Stomach (tissue), 9 donors: Measurements from ENCODE around the gene FGD6. TPM values are rescaled to one million over a fixed set of nuclear protein-coding genes. Genes with fewer than 3 reads are reported as not detected.

Source experiments
- DNase-seq, 2 donors: peaks; one replicate each; pipeline versions ENCODE4 v3.0.0 to v3.0.0-alpha.2; 2013 to 2019
- H3K27ac ChIP-seq, 5 donors: fragments of 200-600 bp in 4 of 5; sonication (generic) in 4 of 5; one replicate each; pipeline ENCODE4 v1.5.1; 2013 to 2019; ENCODE audit warnings: mild to moderate bottlenecking in 1 of 5, moderate library complexity in 1 of 5
- H3K27me3 ChIP-seq, 3 donors: fragments of 200-600 bp; sonication (generic); one replicate each; pipeline ENCODE4 v1.5.1; 2017 to 2019; ENCODE audit warnings: mixed run types in 1 of 3
- H3K36me3 ChIP-seq, 4 donors: fragments of 200-600 bp; sonication (generic); 1 replicate in 3 of 4; 2 replicates in 1 of 4; pipeline ENCODE4 v1.5.1; 2016 to 2019
- H3K4me1 ChIP-seq, 4 donors: fragments of 200-600 bp; sonication (generic); one replicate each; pipeline ENCODE4 v1.5.1; 2016 to 2019
- H3K4me3 ChIP-seq, 4 donors: fragments of 200-600 bp; sonication (generic) in 3 of 4; one replicate each; pipeline ENCODE4 v1.5.1; 2016 to 2019; ENCODE audit warnings: mild to moderate bottlenecking in 1 of 4
- H3K9me3 ChIP-seq, 4 donors: fragments of 200-600 bp; sonication (generic); one replicate each; pipeline ENCODE4 v1.5.1; 2016 to 2019
- CTCF ChIP-seq, 7 experiments: fragments of 450-650 bp in 4 of 7; fragments of 200-600 bp in 3 of 7; sonication (generic) in 3 of 7; IDR thresholded peaks; one replicate each; pipeline ENCODE4 v1.5.1; 2016 to 2019; ENCODE audit warnings: antibody characterized with exemption in 7 of 7, control low read depth in 2 of 7, mild to moderate bottlenecking in 1 of 7
- EP300 ChIP-seq: sonication (generic); formaldehyde crosslinking; IDR thresholded peaks from one replicate; pipeline ENCODE4 v1.6.1; 2017; ENCODE audit warnings: antibody characterized with exemption
- POLR2A ChIP-seq, 4 donors: fragments of 450-650 bp; IDR thresholded peaks; one replicate each; pipeline ENCODE4 v1.6.1; 2016; ENCODE audit warnings: antibody characterized with exemption in 4 of 4, control low read depth in 2 of 4, mild to moderate bottlenecking in 1 of 4, moderate library complexity in 1 of 4
- POLR2AphosphoS5 ChIP-seq, 3 donors: sonication (generic); formaldehyde crosslinking; IDR thresholded peaks; one replicate each; pipeline ENCODE4 v1.6.1; 2016; ENCODE audit warnings: antibody characterized with exemption in 3 of 3
- whole genome bisulfite sequencing, 5 donors: extraction: QIAGEN DNeasy Blood & Tissue Kit in 3 of 5; methylation state at CpG; one replicate each; pipeline versions ENCODE4 v1.1.5 to v1.1.7; 2013 to 2018; 5-methylcytosine and 5-hydroxymethylcytosine counted together
- intact Hi-C: fragments of 100-400 bp; cut with DNase I; formaldehyde crosslinking; loops from one replicate; pipeline ENCODE4 v1.15.1; 2023; ENCODE audit warnings: low total_unique reads
- polyA plus RNA-seq, 3 donors: library from polyadenylated mRNA; stranded (reverse); fragments of 200-250 nt; gene quantifications; one replicate each; pipeline ENCODE4 v1.2.3, GENCODE V29; 2013
- total RNA-seq, 5 donors: library from RNA; depleted of rRNA; stranded (reverse); fragments of >200 nt; gene quantifications; one replicate each; pipeline versions ENCODE4 v1.1.0 to v1.2.3, GENCODE V29; 2014 to 2016
- donor health status: healthy with polysubstance abuse.
- donor health status: Bipolar disorder and iron deficiency.
- donor health status: healthy.

Gene FGD6
- total and polyA plus RNA-seq, 8 donors, result 0.92 to 16.3 (median 5.7) TPM

GRCh38 chr12:95089462-95089861 lies 127.8 kb downstream of the FGD6 start:
- DNase-seq, result no peak
- H3K4me3 ChIP-seq, result no peak overlapping the region
- H3K27ac ChIP-seq, result no peak overlapping the region
- H3K27me3 ChIP-seq, result no peaks in the 10 kb centered on the region
- peaks cover 0 to 42% (median 26%) of the 10 kb centered on the region in 4 donors for H3K36me3 ChIP-seq
- H3K4me1 ChIP-seq, result peaks cover 0 to 4% (median under 1%) of the 10 kb centered on the region in 4 donors
- intact Hi-C loops, result no loop called here
- WGBS, 5 donors, result 70 to 87% (median 81%) methylated on average over 1 of the region's 1 CpG
- H3K9me3 ChIP-seq, result no peaks in the 10 kb centered on the region
- TF ChIP-seq CTCF (IDR thresholded peaks at IDR 0.05), result no peak
- no peak for TF ChIP-seq POLR2A (IDR thresholded peaks at IDR 0.05)
- TF ChIP-seq EP300, result no peak
- TF ChIP-seq POLR2AphosphoS5 (IDR thresholded peaks at IDR 0.05), result no peak

- TF ChIP-seq POLR2A (IDR thresholded peaks at IDR 0.05), result no peak
- TF ChIP-seq EP300, result no peak
- no peak for TF ChIP-seq POLR2AphosphoS5 (IDR thresholded peaks at IDR 0.05)
- TF ChIP-seq CTCF (IDR thresholded peaks at IDR 0.05), result no peak
- WGBS, 5 donors, result 89 to 98% (median 93%) methylated on average over 3 of the region's 3 CpGs
- Histone ChIP-seq H3K27ac (no peak overlapping the region), H3K27me3 (no peaks in the 10 kb centered on the region), H3K4me3 (no peak overlapping the region), H3K9me3 (no peaks in the 10 kb centered on the region), H3K36me3 (peaks cover 0 to 37% (median 23%) of the 10 kb centered on the region in 4 donors), H3K4me1 (peaks cover 0 to 15% (median 8%) of the 10 kb centered on the region in 4 donors)
- no peak for DNase-seq
- intact Hi-C loops, result no loop called here
Measured at GRCh38 chr12:95088379-95088778, 128.9 kb downstream of the FGD6 start.

GRCh38 chr12:95085612-95086011 lies 131.7 kb downstream of the FGD6 start:
- peaks cover 0 to 18% (median 10%) of the 10 kb centered on the region in 4 donors for H3K4me1 ChIP-seq
- TF ChIP-seq CTCF (IDR thresholded peaks at IDR 0.05) (no peak), POLR2AphosphoS5 (IDR thresholded peaks at IDR 0.05) (no peak), EP300 (no peak), POLR2A (IDR thresholded peaks at IDR 0.05) (no peak)
- H3K36me3 ChIP-seq, result peaks cover 0 to 14% (median 7%) of the 10 kb centered on the region in 4 donors
- H3K27me3 ChIP-seq, result no peaks in the 10 kb centered on the region
- no peaks in the 10 kb centered on the region for H3K9me3 ChIP-seq
- no peak overlapping the region for H3K27ac ChIP-seq
- H3K4me3 ChIP-seq, result no peak overlapping the region
- intact Hi-C loops, result no loop called here
- DNase-seq, result no peak

- TF ChIP-seq POLR2AphosphoS5 (IDR thresholded peaks at IDR 0.05) (peak; percentile 50 to 81 (median 80)), POLR2A (IDR thresholded peaks at IDR 0.05) (no peak), CTCF (IDR thresholded peaks at IDR 0.05) (no peak), EP300 (peak; percentile 33)
- H3K27ac ChIP-seq, result peak overlapping the region in 3 of 5 donors; percentile 31 to 54 (median 49)
- H3K36me3 ChIP-seq, result peaks cover 0 to 2% (median 0%) of the 10 kb centered on the region in 4 donors
- 30 to 45% (median 35%) methylated on average over 4 of the region's 4 CpGs for WGBS, 5 donors
- no peaks in the 10 kb centered on the region for H3K9me3 ChIP-seq
- DNase-seq, result peak in 1 of 2 donors; percentile 71
- H3K4me1 ChIP-seq, result peaks cover 0 to 18% (median 10%) of the 10 kb centered on the region in 4 donors
- no peak overlapping the region for H3K4me3 ChIP-seq
- no peaks in the 10 kb centered on the region for H3K27me3 ChIP-seq
- intact Hi-C loops, result no loop called here
Measured at GRCh38 chr12:95083938-95084337, 133.3 kb downstream of the FGD6 start.
